Muscle of arm (tissue), 14 donors: ENCODE data around the gene TGIF2LX. TPM values are rescaled to one million over a fixed set of nuclear protein-coding genes. Genes with fewer than 3 reads are reported as not detected.
"Not testable (repeated sequence)": the region's sequence is repeated elsewhere in the genome, so short reads cannot be mapped to it uniquely, and the experiment has no call there.

Experiments
- DNase-seq: peaks from one replicate; pipeline ENCODE4 v3.0.0-alpha.2; 2013
- long read RNA-seq, 11 donors: transcript quantifications; one replicate each; lab custom pipeline, GENCODE V29; 2026
- polyA plus RNA-seq, 12 donors: library from polyadenylated mRNA; unstranded; fragments of 120-200 nt; gene quantifications; one replicate each; pipeline ENCODE4 v1.2.1, GENCODE V29; 2013; ENCODE audit not compliant: insufficient read length in 12 of 12

TGIF2LX gene
- polyA plus RNA-seq = not detected
- long read RNA-seq, donor 1 = 0 reads
- long read RNA-seq, donor 2 = 0 reads
- long read RNA-seq, donor 3 = 0 reads
- long read RNA-seq, donor 4 = 0 reads
- long read RNA-seq, donor 5 = 0 reads
- long read RNA-seq, donor 6 = 0 reads
- long read RNA-seq, donor 7 = 0 reads
- long read RNA-seq, donor 8 = 0 reads
- long read RNA-seq, donor 9 = 0 reads
- long read RNA-seq, donor 10 = 0 reads
- long read RNA-seq, donor 11 = 0 reads

GRCh38 chrX:89921665-89922064, at the start of gene TGIF2LX:
TGIF2LX (plus strand) TSS chrX:89921908; CDS start chrX:89922086, 178 bp downstream.
- not testable (repeated sequence) for DNase-seq

DNA sequence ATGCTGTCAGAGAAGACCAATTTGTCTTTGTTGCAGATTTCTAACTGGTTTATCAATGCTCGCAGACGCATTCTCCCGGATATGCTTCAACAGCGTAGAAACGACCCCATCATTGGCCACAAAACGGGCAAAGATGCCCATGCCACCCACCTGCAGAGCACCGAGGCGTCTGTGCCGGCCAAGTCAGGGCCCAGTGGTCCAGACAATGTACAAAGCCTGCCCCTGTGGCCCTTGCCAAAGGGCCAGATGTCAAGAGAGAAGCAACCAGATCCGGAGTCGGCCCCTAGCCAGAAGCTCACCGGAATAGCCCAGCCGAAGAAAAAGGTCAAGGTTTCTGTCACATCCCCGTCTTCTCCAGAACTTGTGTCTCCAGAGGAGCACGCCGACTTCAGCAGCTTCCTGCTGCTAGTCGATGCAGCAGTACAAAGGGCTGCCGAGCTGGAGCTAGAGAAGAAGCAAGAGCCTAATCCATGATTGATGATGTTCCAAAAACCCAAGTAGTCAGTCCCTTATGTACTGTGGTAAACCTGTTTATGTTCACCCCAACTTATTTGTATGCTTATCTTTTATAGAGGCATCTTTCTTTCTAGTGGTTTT, 728 bp downstream of the TGIF2LX start:
- not testable (repeated sequence) for DNase-seq

DNA sequence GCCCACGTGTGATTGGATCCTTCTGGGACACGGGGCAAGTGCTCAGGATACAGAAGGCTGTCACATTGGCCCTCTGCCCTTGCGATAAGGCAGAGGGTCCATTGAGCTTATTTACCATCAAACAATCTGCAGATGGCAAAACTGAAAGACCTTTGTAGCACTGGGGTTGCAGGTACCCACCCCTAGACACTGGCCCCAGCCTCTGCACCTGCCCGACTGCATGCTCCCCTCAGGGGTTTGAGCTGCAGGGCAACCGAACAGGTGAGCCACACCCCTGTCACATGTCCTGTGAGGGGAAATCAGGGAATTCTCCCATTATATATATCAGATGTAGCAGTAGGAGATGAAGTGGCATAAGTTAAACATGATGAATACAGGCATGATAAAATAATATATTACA, 21.4 kb downstream of the TGIF2LX start:
- DNase-seq = not testable (repeated sequence)

DNA sequence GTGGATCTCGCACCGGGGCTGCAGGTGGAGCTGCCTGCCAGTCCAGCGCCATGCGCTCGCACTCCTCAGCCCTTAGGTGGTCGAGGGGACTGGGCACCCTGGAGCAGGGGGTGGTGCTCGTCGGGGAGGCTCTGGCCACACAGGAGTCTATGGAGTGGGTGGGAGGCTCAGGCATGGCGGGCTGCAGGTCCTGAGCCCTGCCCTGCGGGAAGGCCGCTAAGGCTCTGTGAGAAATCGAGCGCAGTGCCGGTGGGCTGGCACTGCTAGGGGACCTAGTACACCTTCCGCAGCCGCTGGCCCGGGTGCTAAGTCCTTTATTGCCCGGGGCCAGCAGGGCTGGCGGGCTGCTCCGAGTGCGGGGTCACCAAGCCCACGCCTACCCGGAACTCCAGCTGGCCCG, 43.9 kb downstream of the TGIF2LX start:
- not testable (repeated sequence) for DNase-seq
